ENCODE results near the gene EXOSC3.

The EXOSC3 gene

DNA sequence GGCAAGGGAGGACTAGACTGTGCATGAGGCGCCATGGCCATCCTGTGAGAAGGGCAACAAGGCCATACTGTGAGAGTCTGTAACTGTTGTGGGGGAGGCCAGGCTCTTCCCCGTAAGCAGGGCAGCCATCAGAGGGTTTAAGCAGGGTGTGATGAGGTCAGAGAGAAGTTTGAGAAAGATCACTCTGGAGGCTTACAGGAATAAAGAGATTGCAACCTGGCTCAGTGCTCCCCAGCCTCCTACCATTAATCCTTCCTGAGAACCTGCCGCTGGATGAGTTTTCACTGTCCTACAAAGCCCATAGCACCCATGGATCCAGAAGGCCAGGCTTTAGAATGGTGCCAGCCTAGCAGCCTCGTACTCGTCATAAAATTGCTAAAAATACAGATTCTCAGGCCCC, 45.6 kb downstream of the EXOSC3 start:
- TF ChIP-seq, protein P1, sequence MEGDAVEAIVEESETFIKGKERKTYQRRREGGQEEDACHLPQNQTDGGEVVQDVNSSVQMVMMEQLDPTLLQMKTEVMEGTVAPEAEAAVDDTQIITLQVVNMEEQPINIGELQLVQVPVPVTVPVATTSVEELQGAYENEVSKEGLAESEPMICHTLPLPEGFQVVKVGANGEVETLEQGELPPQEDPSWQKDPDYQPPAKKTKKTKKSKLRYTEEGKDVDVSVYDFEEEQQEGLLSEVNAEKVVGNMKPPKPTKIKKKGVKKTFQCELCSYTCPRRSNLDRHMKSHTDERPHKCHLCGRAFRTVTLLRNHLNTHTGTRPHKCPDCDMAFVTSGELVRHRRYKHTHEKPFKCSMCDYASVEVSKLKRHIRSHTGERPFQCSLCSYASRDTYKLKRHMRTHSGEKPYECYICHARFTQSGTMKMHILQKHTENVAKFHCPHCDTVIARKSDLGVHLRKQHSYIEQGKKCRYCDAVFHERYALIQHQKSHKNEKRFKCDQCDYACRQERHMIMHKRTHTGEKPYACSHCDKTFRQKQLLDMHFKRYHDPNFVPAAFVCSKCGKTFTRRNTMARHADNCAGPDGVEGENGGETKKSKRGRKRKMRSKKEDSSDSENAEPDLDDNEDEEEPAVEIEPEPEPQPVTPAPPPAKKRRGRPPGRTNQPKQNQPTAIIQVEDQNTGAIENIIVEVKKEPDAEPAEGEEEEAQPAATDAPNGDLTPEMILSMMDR (IDR thresholded peaks at IDR 0.05; ENCODE audit: low read depth, low read length) = no peak
- no peak overlapping the region for H3K4me3 ChIP-seq (ENCODE audit: low read depth, low read length)
- in situ Hi-C loops (cut with HindIII; ENCODE audit: low sequenced_read_pairs) = no loop called here
- DNase-seq (ENCODE audit: low read depth, low spot score) = no peak

DNA sequence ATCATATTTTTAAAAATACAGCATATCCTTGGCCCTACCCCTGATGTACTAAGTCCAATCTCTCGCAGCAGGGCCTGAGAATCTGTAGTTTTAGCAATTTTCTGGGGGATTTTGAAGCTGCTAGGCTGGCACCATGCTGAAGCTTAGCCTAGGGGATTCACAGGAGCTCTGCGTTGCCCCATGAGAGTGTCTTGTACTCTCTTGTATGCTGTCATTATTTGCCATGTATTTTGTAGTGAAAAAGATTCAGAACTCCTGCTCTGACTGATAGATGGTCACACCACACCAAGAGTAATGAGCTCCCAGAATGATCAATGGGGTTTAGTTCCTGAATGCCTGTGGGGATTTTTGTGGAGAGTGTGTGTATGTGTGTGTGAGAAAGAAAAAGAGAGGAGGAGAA, 51.9 kb downstream of the EXOSC3 start:
- no peak for DNase-seq (ENCODE audit: low read depth, low spot score)
- TF ChIP-seq, protein P1 (IDR thresholded peaks at IDR 0.05; ENCODE audit: low read depth, low read length) = no peak
- in situ Hi-C loops (cut with HindIII; ENCODE audit: low sequenced_read_pairs) = no loop called here
- no peak overlapping the region for H3K4me3 ChIP-seq (ENCODE audit: low read depth, low read length)

DNA sequence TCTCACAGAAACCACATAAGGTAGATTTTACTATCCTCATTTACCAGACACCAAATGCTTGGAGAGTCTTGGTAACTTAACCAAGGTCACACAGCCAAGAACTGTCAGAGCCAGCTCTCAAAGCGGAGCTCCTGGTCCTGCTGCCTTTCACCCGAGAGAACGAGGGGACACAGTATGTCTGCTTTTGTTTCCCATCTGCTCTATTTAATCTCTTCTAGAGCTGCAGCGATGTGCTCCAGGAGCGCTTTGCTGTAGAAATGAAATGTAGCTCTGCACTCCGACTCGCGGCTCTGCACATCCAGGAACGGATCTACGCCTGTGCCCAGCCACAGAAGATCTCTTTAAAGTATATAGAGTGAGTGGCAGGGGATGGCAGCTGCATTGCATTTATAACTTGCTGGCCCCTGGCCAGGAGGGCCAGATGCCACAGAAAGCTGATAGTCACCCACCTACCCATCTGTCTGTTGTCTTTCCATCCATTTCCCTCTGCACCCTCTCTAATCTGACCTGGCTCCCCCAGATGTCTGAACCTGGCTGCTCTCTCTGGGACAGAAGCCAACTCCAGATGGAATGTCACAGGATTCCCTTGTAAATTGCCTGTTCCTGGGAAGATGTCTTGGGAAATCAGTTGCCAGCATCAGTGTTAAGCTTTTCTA, 52.6 kb downstream of the EXOSC3 start:
- in situ Hi-C loops (cut with HindIII; ENCODE audit: low sequenced_read_pairs) = no loop called here
- no peak for DNase-seq (ENCODE audit: low read depth, low spot score)
- TF ChIP-seq, protein P1 (IDR thresholded peaks at IDR 0.05; ENCODE audit: low read depth, low read length) = no peak
- H3K4me3 ChIP-seq (ENCODE audit: low read depth, low read length) = no peak overlapping the region

DNA sequence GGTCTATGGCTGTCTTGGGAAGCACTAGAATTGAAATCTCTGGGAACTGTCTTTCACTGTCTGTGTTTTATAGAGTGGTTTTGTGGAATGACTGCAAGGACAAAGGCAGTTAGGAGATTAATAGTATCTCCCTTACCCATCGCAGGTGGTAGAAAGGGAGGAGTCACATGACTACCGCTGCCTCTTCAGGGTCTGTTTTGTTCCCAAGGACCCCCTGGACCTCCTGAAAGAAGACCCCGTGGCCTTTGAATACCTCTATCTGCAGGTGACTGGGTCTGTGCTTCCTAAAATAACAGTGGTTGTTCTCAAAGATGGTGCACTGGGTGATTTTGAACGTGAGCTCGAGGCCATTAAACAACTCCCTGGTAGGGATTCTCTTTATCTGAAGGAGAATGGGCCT, 54.0 kb downstream of the EXOSC3 start:
- in situ Hi-C loops (cut with HindIII; ENCODE audit: low sequenced_read_pairs) = no loop called here
- TF ChIP-seq, protein P1 (IDR thresholded peaks at IDR 0.05; ENCODE audit: low read depth, low read length) = no peak
- H3K4me3 ChIP-seq (ENCODE audit: low read depth, low read length) = no peak overlapping the region
- no peak for DNase-seq (ENCODE audit: low read depth, low spot score)

DNA sequence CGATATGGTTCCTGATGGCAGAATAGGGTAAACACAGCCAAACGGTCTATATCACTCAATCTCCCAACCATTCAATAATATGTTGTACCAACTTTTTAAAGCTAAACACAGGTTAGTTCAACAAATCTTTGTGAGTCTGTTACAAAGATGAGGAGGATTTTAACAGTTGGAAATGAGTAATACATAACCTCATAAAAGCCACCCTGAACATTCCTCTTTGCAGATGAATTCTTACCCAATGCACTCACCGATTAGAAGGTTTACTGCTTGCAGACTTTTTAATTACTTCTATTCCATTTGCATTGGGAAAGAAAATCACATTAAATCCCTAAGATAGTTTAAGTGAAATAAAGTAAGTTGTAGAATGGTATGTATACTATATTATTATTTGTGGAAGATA, 54.6 kb downstream of the EXOSC3 start:
- DNase-seq (ENCODE audit: low read depth, low spot score) = no peak
- TF ChIP-seq, protein P1 (IDR thresholded peaks at IDR 0.05; ENCODE audit: low read depth, low read length) = no peak
- no peak overlapping the region for H3K4me3 ChIP-seq (ENCODE audit: low read depth, low read length)
- in situ Hi-C loops (cut with HindIII; ENCODE audit: low sequenced_read_pairs) = no loop called here

All from astrocyte of the spinal cord (primary cell).